CD14-positive monocyte (primary cell): ENCODE results near the gene SYT7. TPM values are rescaled to one million over a fixed set of nuclear protein-coding genes. Genes with fewer than 3 reads are reported as not detected.

Source experiments
- DNase-seq, 3 donors: peaks; one replicate each; pipeline ENCODE4 v3.0.0-alpha.2; 2011 to 2022
- H2AFZ ChIP-seq: 2 replicates; pipeline ENCODE4 v1.6.0; 2012; ENCODE audit warnings: mild to moderate bottlenecking, low read depth, low read length, inconsistent platforms; ENCODE audit not compliant: insufficient read depth, poor library complexity, severe bottlenecking
- H3K27ac ChIP-seq, 2 donors: 1 replicate in 1 of 2; 2 replicates in 1 of 2; pipeline ENCODE4 v1.5.1; 2012 to 2013; ENCODE audit warnings: low read length in 2 of 2, control low read depth in 1 of 2, inconsistent platforms in 1 of 2, low read depth in 1 of 2, mild to moderate bottlenecking in 1 of 2
- H3K27me3 ChIP-seq, 2 donors: one replicate each; pipeline versions ENCODE4 v1.6.0 to v1.6.1; 2011 to 2013; ENCODE audit warnings: low read length in 2 of 2; ENCODE audit not compliant: control insufficient read depth in 2 of 2, insufficient read depth in 2 of 2
- H3K36me3 ChIP-seq, 2 donors: replicated peaks in 1 of 2; 1 replicate in 1 of 2; 2 replicates in 1 of 2; pipeline versions ENCODE4 v1.5.1 to v1.6.1; 2012 to 2013; ENCODE audit warnings: low read length in 2 of 2, control low read depth in 1 of 2, inconsistent platforms in 1 of 2, mild to moderate bottlenecking in 1 of 2; ENCODE audit not compliant: insufficient read depth in 2 of 2, control insufficient read depth in 1 of 2
- H3K4me1 ChIP-seq, 2 donors: 1 replicate in 1 of 2; 2 replicates in 1 of 2; pipeline versions ENCODE4 v1.5.1 to v1.6.1; 2012 to 2013; ENCODE audit warnings: low read length in 2 of 2, control low read depth in 1 of 2, inconsistent platforms in 1 of 2, mild to moderate bottlenecking in 1 of 2, moderate library complexity in 1 of 2; ENCODE audit not compliant: insufficient read depth in 2 of 2, control insufficient read depth in 1 of 2
- H3K4me2 ChIP-seq: replicated peaks from 2 replicates; pipeline ENCODE3; 2012; ENCODE audit warnings: low read length, moderate library complexity, mild to moderate bottlenecking; ENCODE audit not compliant: poor library complexity, severe bottlenecking; ENCODE audit errors: extremely low read depth
- H3K4me3 ChIP-seq, 3 experiments: fragments of 200-600 bp in 1 of 3; sonication (generic) in 1 of 3; replicated peaks in 1 of 3; 1 replicate in 2 of 3; 2 replicates in 1 of 3; pipeline ENCODE4 v1.5.1; 2011 to 2013; ENCODE audit warnings: low read length in 3 of 3, mild to moderate bottlenecking in 3 of 3, control low read depth in 2 of 3, low read depth in 2 of 3, inconsistent platforms in 1 of 3, moderate library complexity in 1 of 3
- H3K79me2 ChIP-seq: 2 replicates; pipeline ENCODE4 v1.6.0; 2012; ENCODE audit warnings: mild to moderate bottlenecking, control low read depth, inconsistent platforms, low read length, moderate library complexity; ENCODE audit not compliant: insufficient read depth
- H3K9ac ChIP-seq: 2 replicates; pipeline ENCODE4 v1.6.0; 2017; ENCODE audit warnings: low read length, mild to moderate bottlenecking; ENCODE audit not compliant: insufficient read depth, poor library complexity, severe bottlenecking
- H3K9me3 ChIP-seq, 2 donors: replicated peaks in 1 of 2; 1 replicate in 1 of 2; 2 replicates in 1 of 2; pipeline versions ENCODE4 v1.5.1 to v1.6.1; 2012 to 2013; ENCODE audit warnings: low read length in 2 of 2, control low read depth in 1 of 2; ENCODE audit not compliant: control insufficient read depth in 1 of 2, insufficient read depth in 1 of 2
- H4K20me1 ChIP-seq: 2 replicates; pipeline ENCODE4 v1.6.0; 2012; ENCODE audit warnings: mild to moderate bottlenecking, low read length, control low read depth, moderate library complexity; ENCODE audit not compliant: insufficient read depth
- H3K27ac Mint-ChIP-seq, 7 donors: one replicate each; pipeline ENCODE4 v1.8.0; 2020; ENCODE audit warnings: mild to moderate bottlenecking in 7 of 7, mixed read lengths in 7 of 7, moderate library complexity in 6 of 7, inconsistent platforms in 2 of 7
- H3K27me3 Mint-ChIP-seq, 3 donors: one replicate each; pipeline ENCODE4 v1.8.0; 2021 to 2022; ENCODE audit warnings: low read depth in 3 of 3, mild to moderate bottlenecking in 3 of 3, mixed read lengths in 3 of 3, moderate library complexity in 3 of 3, inconsistent platforms in 1 of 3
- H3K36me3 Mint-ChIP-seq, 2 donors: one replicate each; pipeline ENCODE4 v1.8.0; 2020; ENCODE audit warnings: mixed read lengths in 2 of 2, inconsistent platforms in 1 of 2, mild to moderate bottlenecking in 1 of 2
- H3K4me1 Mint-ChIP-seq: one replicate; pipeline ENCODE4 v1.8.0; 2020; ENCODE audit warnings: mild to moderate bottlenecking, mixed read lengths
- H3K4me3 Mint-ChIP-seq, 2 donors: one replicate each; pipeline ENCODE4 v1.8.0; 2020; ENCODE audit warnings: mild to moderate bottlenecking in 2 of 2, mixed read lengths in 2 of 2, moderate library complexity in 1 of 2
- H3K9me3 Mint-ChIP-seq, 7 donors: one replicate each; pipeline ENCODE4 v1.8.0; 2020 to 2022; ENCODE audit warnings: mixed read lengths in 7 of 7, mild to moderate bottlenecking in 6 of 7, moderate library complexity in 6 of 7, inconsistent platforms in 2 of 7
- WGBS: methylation state at CpG from one replicate; pipeline ENCODE4 v1.1.5; 2013; ENCODE audit warnings: missing lambda C conversion rate; ENCODE audit not compliant: insufficient coverage; 5-methylcytosine and 5-hydroxymethylcytosine counted together
- intact Hi-C, 2 donors: fragments of 100-400 bp; cut with micrococcal nuclease; formaldehyde crosslinking; loops; one replicate each; pipeline versions ENCODE4 v1.15.0 to v1.15.1; 2023
- polyA plus RNA-seq, 3 donors: library from polyadenylated mRNA; depleted of rRNA in 1 of 3; unstranded in 2 of 3; stranded (reverse) in 1 of 3; fragments of 300-500 nt in 2 of 3; fragments of >200 nt in 1 of 3; fragmentation: Illumina TruSeq in 2 of 3; gene quantifications; 1 replicate in 2 of 3; 2 replicates in 1 of 3; pipeline ENCODE4 v1.2.3, GENCODE V29; 2012 to 2021
- TF ChIP-seq, protein P1 (sequence below): fragments of 200-600 bp; IDR thresholded peaks from one replicate; pipeline ENCODE4 v1.8.0; 2022; ENCODE audit warnings: antibody characterized with exemption, mild to moderate bottlenecking

The SYT7 gene
- polyA plus RNA-seq, 3 donors = not detected

DNA sequence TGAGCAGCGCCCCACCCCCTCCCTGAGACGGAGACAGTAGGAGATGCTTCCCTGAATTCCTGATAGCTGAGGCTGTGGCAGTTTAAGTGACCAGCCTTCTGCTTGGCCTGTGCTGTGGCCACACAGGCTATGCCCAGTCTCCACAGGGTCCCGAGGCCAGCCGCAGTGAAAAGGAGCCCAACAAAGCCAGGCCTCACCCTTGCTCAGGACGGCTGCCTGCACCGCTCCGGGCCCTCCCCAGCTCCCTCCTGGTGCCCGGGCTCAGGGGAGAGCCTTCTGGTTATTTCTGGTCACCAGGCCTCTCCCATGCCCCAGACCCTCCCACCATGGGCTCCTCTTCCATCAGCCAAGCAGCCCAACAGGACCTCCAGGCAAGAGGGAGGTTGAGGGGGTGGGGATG, 43.5 kb downstream of the SYT7 start:
- peaks cover 3 to 6% of the 10 kb centered on the region in 2 donors for H3K4me1 ChIP-seq
- no peak overlapping the region for H3K9ac ChIP-seq
- no peak for DNase-seq
- no peak overlapping the region for H3K27ac Mint-ChIP-seq
- no peaks in the 10 kb centered on the region for H3K9me3 ChIP-seq
- H3K9me3 Mint-ChIP-seq = peaks cover 0 to 2% (median 0%) of the 10 kb centered on the region in 7 donors
- no peak overlapping the region for H2AFZ ChIP-seq
- no peak overlapping the region for H3K4me2 ChIP-seq
- no peak overlapping the region for H3K27ac ChIP-seq
- H3K4me3 ChIP-seq = no peak overlapping the region
- H3K36me3 Mint-ChIP-seq = no peaks in the 10 kb centered on the region
- peaks cover 6% of the 10 kb centered on the region for H3K4me1 Mint-ChIP-seq
- intact Hi-C loops = no loop called here
- no peaks in the 10 kb centered on the region for H4K20me1 ChIP-seq
- peaks cover 9 to 19% (median 14%) of the 10 kb centered on the region in 3 donors for H3K27me3 Mint-ChIP-seq
- TF ChIP-seq, protein P1, sequence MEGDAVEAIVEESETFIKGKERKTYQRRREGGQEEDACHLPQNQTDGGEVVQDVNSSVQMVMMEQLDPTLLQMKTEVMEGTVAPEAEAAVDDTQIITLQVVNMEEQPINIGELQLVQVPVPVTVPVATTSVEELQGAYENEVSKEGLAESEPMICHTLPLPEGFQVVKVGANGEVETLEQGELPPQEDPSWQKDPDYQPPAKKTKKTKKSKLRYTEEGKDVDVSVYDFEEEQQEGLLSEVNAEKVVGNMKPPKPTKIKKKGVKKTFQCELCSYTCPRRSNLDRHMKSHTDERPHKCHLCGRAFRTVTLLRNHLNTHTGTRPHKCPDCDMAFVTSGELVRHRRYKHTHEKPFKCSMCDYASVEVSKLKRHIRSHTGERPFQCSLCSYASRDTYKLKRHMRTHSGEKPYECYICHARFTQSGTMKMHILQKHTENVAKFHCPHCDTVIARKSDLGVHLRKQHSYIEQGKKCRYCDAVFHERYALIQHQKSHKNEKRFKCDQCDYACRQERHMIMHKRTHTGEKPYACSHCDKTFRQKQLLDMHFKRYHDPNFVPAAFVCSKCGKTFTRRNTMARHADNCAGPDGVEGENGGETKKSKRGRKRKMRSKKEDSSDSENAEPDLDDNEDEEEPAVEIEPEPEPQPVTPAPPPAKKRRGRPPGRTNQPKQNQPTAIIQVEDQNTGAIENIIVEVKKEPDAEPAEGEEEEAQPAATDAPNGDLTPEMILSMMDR = no peak
- H3K27me3 ChIP-seq = peaks cover 0 to 5% of the 10 kb centered on the region in 2 donors
- no peaks in the 10 kb centered on the region for H3K79me2 ChIP-seq
- H3K36me3 ChIP-seq = no peaks in the 10 kb centered on the region
- WGBS = 89% methylated on average over 7 of the region's 8 CpGs
- no peak overlapping the region for H3K4me3 Mint-ChIP-seq

DNA sequence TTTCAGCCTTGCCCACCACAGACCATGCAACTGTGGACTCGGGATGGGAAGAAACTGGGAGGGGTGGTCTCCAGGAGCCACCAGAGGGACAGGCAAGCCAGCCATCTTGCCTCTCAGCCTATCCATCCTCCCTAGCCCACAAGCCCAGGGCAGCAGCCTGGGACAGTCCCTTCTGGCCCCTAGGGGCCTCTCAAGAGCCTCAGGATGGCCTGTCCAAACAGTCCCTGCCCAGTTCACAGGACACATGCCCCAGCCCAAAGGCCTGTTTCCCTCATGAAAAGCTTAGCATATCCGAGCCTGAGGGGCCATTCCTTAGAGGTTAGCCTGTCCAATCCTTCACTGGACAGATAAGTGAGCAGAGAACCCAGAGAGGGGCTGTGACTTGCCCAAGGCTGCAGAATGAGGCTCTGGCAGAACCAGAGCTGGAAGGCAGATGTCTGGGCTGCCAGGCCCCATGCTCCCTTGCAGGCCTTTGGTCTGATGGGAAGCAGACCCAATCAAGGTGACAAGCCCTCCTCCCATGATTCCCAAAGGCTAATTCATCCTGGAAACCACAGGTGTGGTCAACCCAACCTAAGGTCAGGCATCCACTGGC, 44.1 kb downstream of the SYT7 start:
- no peaks in the 10 kb centered on the region for H3K36me3 ChIP-seq
- H3K4me3 ChIP-seq = no peak overlapping the region
- H3K9me3 ChIP-seq = no peaks in the 10 kb centered on the region
- peaks cover 2 to 4% of the 10 kb centered on the region in 2 donors for H3K4me1 ChIP-seq
- Mint-ChIP-seq H3K4me1 (peaks cover 5% of the 10 kb centered on the region), H3K4me3 (no peak overlapping the region), H3K27me3 (peaks cover 9 to 19% (median 14%) of the 10 kb centered on the region in 3 donors), H3K27ac (no peak overlapping the region), H3K36me3 (no peaks in the 10 kb centered on the region), H3K9me3 (peaks cover 0 to 2% (median 0%) of the 10 kb centered on the region in 7 donors)
- TF ChIP-seq, protein P1 = no peak
- H3K9ac ChIP-seq = no peak overlapping the region
- H3K79me2 ChIP-seq = no peaks in the 10 kb centered on the region
- 44% methylated on average over 1 of the region's 2 CpGs for WGBS
- intact Hi-C loops = no loop called here
- no peak overlapping the region for H2AFZ ChIP-seq
- H3K27ac ChIP-seq = no peak overlapping the region
- peaks cover 0 to 5% of the 10 kb centered on the region in 2 donors for H3K27me3 ChIP-seq
- DNase-seq = no peak
- no peak overlapping the region for H3K4me2 ChIP-seq
- no peaks in the 10 kb centered on the region for H4K20me1 ChIP-seq
